ENCODE results near the gene FRYL.
"Not testable (repeated sequence)": the region's sequence is repeated elsewhere in the genome, so short reads cannot be mapped to it uniquely, and the experiment has no call there.

FRYL gene

DNA sequence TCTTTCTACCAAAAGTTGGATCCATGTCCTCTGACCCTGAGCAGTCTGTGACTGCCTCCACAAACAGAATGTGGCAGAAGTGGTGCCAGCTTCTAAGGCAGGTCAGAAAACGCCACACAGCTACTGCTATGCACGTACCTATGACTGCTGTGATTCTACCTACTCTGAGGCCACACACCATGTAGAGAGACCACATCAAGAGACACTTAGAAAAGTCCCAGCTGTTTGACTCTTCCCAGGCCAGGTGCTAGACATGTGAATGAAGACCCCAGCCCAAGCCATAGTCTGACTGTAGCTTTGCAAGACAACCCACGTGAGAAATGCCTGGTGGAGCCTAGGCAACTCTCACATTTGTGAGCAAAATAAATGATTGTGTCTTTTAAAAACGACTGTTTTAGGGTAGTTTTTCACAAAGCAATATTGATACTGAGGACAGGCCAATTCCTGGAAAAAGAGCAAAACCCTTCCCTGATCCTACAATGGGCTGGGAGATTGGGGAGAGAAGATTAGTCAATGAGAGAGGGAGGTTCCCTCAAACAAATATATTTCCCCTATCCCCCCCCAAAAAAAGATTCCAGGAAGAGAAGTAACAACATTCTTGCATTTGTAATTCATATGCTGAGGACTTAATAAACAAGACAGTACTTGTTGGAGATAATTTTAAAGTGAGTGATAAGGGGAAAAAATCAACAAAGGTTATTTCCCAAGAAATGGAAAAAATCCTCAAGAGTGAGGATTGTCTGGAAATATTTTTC lies 33.3 kb downstream of the FRYL start:
- no peak for DNase-seq (ENCODE audit: low spot score)

DNA sequence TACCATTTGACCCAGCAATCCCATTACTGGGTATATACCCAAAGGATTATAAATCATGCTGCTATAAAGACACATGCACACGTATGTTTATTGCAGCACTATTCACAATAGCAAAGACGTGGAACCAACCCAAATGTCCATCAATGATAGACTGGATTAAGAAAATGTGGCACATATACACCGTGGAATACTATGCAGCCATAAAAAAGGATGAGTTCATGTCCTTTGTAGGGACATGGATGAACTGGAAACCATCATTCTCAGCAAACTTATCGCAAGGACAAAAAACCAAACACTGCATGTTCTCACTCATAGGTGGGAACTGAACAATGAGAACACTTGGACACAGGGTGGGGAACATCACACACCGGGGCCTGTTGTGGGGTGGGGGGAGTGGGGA lies 34.9 kb downstream of the FRYL start:
- DNase-seq (ENCODE audit: low spot score): not testable (repeated sequence)

DNA sequence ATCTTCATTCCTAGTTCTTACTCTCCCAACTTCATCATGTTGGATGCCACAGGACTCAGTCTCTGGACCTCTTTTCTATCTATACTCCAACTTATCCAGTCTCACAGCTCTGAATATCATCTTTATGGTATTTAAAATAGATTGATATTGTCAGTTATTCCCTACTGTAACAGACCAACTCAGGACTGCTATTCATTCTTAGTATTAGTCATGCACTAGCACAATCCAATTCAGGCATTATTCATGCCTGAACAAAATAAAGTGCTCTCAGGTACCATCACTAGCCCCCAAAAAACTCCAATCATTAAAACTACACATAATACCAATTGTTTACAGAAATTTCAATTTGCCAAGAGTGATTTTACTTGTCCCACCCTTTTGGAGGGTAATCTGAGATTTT lies 37.7 kb downstream of the FRYL start:
- DNase-seq (ENCODE audit: low spot score): peak; percentile 12

DNA sequence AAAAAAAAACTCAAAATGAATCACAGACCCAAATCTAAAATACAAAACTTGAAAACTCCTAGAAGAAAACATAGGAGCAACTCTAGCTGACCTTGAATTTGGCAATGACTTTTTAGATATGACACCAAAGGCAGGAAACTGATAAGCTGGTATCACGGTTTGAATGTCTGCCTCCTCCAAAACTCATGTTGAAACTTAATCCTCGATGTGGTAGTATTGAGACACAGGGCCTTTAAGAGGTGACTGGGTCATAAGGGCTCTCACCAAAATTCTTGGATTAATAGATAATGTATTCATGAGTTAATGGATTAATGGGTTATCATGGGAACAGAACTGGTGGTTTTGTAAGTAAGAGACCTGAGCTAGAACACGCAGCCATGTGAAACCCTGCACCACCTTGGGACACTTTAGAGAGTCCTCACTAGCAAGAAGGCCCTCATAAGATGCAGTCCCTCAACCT lies 40.5 kb downstream of the FRYL start:
- no peak for DNase-seq (ENCODE audit: low spot score)

- no peak for DNase-seq (ENCODE audit: low spot score)
Observed at GRCh38 chr4:48738856-48739255, 41.2 kb downstream of the FRYL start.

DNA sequence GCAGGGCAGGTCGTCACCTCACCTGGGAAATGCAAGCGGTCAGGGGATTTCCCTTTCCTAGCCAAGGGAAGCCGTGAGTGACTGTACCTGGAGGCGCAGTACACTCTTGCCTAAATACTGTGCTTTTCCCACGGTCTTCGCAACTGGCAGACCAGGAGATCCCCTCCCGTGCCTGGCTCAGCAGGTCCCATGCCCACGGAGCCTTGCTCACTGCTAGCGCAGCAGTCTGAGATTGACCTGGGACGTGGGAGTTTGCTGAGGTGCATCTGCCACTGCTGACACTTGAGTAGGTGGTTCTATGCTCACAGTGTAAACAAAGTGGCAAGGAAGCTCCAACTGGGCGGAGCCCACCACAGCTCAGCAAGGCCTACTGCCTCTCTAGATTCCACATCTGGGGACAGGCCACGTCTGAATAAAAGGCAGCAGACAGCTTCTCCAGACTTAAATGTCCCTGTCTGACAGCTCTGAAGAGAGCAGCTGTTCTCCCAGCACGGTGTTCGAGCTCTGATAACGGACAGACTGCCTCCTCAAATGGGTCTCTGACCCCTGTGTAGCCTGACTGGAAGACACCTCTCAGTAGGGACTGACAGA lies 51.1 kb downstream of the FRYL start:
- not testable (repeated sequence) for DNase-seq (ENCODE audit: low spot score)

DNA sequence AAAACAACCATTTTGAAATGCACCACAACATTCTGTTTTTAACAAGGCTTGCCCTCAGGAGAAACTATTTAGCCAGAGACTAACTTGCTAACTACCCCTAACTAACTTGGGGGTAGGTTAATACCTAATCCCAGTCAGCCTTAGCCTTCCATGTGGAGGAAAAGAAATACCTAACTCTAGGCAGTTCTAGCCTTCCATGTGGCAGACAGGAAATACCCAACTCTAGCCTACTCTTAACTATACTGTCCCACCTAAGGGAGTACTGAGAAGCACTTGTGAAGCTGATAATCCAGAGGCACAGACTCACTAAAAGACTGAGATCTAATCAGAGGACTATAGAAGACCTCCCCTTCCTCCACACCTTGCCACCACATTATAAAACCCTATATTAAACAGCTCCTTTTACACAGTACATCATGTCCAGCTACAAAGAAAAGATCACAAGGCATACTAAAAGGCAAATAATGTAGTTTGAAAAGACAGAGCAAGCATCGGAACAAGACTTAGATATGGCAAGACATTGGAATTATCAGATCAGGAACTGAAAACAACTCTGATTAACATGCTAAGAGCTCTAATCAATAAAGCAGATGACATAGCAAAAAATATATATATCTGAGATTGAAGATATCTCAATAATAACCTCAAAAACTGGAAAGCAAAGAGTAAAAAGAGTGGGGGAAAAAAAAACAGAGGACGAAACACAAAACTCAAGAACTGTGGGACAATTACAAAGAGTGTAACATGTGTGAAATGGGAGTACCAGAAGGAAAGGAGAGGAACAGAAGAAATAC lies 52.2 kb downstream of the FRYL start:
- no peak for DNase-seq (ENCODE audit: low spot score)

GRCh38 chr4:48725414-48725813 lies 54.7 kb downstream of the FRYL start:
- DNase-seq (ENCODE audit: low spot score): no peak

DNA sequence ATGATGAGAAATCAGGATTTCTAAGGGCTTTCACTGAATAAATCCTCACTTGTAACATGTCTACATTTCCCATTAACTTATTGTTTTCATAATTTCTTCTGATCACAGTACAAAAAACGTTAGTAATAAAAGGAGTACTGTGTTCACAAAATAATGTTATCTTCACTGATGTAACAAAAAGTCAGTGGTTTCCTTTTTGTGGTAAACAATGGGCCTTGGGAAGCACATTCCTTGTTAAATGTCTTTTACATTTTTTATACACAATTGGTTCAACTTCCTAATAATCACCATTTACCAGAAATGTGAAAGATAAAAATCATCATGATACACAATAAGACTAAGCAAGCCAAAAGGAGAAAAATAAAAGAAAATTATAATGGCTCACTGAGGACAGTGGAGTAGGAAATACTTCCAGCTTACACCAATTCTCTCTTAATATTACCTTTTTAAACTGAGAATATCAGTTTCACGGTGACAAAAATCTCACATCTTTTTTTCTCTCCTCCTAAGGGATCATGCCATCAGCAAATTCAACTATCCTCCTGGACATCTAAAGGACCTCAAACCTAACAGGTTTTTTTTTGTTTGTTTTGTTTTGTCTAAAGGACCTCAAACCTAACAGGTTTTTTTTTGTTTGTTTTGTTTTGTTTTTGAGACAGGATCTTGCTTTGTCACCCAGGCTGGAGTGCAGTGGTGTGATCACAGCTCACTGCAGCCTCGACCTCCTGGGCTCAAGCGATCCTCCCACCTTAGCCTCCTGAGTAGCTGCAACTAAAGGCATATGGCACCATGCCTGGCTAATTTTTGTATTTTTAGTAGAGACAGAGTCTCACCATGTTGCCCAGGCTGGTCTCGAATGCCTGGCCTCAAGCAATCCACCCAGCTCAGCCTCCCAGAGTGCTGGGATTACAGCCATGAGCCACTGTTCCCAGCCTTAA lies 57.3 kb downstream of the FRYL start:
- peak; percentile 44 for DNase-seq (ENCODE audit: low spot score)

- DNase-seq (ENCODE audit: low spot score): no peak
Observed at GRCh38 chr4:48720459-48720858, 59.6 kb downstream of the FRYL start.

DNA sequence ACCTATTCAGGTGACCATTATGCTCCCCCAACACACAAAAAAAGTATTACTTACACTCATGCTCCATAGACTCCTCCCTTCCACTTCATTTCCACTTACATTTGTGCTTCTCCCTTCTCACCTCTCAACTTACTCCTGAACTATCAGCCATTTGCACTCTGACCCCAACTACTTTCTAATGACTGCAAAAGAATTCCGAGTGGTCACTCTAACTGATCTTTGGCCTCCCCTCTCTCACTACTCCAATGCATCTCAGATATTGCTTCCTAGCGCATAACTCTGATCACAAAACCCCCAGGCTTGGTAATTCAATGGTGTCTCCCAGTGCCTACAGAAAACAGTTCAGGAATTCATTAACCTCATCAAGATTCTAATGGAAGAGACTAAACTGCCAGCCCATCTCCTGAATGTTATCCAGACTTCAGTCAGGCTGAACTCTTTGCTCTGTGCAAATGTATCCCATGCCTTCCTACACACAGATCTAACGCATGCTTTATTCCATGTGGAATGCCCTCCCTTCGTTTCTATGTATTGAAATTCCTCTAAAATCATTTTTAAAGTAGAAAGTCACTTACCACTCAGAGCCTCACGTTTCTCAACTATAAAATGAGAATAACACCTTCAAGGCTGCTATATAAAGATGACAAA lies 61.1 kb downstream of the FRYL start:
- DNase-seq (ENCODE audit: low spot score): no peak

DNA sequence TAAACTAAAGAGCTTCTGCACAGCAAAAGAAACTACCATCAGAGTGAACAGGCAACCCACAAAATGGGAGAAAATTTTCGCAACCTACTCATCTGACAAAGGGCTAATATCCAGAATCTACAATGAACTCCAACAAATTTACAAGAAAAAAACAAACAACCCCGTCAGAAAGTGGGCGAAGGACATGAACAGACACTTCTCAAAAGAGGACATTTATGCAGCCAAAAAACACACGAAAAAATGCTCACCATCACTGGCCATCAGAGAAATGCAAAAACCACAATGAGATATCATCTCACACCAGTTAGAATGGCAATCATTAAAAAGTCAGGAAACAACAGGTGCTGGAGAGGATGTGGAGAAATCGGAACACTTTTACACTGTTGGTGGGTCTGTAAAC lies 63.8 kb downstream of the FRYL start:
- not testable (repeated sequence) for DNase-seq (ENCODE audit: low spot score)

GRCh38 chr4:48710446-48711209 lies 69.5 kb downstream of the FRYL start:
- no peak for DNase-seq (ENCODE audit: low spot score)

- no peak for DNase-seq (ENCODE audit: low spot score)
Observed at GRCh38 chr4:48709901-48710300, 70.2 kb downstream of the FRYL start.

DNA sequence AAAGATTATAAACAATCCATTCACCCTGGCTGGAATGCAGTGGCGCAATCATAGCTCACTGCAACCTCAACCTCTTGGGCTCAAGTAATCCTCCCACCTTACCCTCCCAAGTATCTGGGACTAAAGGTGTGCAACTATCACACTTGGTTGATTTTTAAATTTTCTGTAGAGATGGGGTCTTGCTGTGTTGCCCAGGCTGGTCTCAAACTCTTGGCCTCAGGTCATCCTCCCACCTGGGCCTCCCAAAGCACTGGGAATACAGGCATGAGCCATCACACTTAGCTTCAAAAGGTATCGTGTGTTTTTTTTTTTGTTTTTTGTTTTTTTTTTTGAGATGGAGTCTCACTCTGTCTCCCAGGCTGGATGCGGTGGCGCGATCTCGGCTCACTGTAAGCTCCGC lies 71.5 kb downstream of the FRYL start:
- no peak for DNase-seq (ENCODE audit: low spot score)

DNA sequence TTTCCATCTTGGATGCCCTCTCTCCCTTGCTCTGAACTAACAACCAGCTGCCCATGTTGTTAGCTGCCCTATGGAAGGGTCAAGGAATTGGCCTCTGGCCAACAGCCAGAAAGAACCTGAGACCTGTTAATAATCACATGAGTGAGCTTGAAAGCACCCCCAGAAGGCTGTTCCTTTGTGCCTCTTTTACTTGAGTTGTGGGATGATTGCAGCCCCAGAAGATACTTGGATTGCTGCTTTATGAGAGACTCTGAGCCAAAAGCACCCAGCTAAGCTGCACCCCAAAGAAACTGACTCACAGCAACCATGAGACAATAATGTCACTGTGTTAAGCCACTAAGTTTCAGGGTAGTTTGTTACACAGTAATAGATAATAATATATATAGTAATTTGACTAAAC lies 73.3 kb downstream of the FRYL start:
- DNase-seq (ENCODE audit: low spot score): no peak

GRCh38 chr4:48705609-48706008 lies 74.5 kb downstream of the FRYL start:
- DNase-seq (ENCODE audit: low spot score): no peak

DNA sequence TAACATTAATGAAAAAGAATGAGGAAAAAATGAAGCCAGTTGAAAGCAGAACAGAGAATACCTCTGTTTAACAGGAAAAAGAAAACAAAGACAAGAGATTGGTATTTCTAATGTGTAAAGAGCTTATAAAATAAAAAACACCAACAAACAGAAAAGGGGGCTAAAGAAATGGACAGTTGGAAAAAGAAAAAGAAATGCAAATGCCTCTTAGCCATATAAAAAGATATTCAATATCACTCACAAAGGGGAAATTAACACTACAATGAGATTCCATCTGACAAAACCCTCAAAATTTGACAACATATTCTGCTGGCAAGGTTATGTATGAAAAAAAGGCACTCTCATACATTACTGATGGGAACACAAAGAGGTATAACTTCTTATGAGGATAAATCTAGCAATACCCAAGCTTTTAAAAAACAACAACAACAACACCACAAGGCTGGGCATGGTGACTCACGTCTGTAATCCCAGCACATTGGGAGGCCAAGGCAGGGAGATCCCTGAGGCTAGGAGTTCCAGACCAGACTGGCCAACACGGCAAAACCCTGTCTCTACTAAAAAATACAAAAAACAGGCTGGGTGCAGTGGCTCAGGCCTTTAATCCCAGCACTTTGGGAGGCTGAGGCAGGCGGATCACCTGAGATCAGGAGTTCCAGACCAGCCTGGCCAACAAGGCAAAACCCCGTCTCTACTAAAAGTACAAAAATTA lies 75.8 kb downstream of the FRYL start:
- DNase-seq (ENCODE audit: low spot score): no peak

DNA sequence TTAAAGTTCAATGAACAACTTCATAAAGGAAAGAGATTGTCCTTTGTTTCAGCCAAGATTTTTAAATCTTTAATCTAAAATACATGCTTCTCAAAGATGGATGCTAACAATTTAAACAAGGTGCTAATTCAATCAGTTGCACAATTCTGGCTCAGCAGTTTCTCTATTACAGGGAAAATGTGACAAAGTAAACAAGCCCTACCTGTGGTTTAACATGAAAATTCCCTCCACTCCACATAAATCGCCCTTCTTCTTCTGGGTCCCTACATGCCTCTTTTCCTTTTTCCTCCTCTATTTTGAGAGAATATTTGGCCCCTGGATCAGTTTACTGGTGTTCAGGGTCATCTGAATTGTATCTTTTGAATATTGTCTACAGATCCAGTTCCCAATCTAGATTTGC lies 80.6 kb downstream of the FRYL start:
- DNase-seq (ENCODE audit: low spot score): no peak

All from GM03348 (cell line).